Measurements from ENCODE around the gene B3GALT4.

Gene B3GALT4

DNA sequence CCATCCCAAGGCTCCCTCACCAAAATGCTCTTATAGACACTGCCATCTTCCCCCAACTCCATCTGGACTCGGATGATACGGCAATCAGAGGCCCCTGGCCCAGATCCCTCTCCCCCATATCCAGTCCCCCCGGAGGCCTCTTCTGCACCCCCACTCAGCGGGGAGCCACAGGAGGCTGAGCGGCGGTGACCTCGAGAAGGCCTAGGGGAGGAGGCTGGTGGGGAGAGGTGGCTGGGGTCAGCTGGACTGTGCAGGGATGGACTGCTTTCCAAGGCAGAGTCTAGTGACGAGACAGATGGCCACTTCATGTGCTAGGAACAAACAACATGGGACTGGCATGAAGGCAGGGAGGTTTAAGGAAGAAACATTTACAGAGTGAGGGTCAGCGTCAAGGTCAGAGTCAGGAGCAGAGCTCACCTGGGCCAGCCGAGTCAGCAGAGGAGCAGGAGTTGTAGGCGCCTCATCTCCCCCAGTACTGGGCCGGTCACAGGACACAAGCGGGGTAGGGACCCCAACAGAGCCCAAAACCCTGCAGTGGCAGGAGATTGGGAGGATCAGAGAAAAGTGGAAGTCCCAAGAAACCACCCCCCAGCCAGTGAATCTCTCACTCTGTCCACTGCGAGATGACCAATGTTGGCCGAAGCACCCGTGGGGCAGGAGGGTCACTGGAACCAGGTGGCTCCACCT is 16.2 kb downstream of the B3GALT4 start:
- DNase-seq (ENCODE audit: low read depth) = no peak

DNA sequence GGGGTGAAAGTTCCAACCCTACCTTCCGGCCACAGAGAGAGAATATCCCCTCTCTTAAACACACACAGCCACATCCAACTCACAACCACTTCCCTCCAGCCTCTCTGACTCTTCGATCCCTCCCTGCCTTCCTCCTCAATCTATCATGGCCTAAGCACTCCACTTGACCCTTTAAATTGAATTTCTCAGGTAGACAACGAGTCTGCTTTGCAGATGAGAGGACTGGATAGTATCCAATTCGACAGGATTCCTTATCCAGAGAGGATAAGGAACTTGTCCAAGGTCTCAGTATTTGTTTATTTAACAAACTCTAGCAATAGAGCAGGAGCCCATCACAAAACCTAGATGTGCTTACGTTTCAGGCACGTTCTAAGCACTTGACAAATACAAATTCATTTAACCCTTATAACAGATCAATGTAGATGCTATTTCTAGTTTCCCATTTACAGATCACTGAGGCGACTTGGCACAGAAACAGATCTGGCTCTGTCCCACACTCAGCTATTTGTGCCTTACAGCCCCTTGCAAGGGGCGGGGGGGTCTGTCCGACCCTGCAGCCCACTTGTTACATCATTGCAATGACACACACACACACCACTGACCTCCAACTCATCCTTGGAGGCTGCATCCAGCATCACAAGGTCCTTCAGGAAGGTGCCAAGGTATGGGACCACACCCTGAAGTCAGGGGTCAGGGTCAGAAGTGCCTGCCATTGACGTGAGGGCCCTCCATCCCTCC is 17.3 kb downstream of the B3GALT4 start:
- DNase-seq (ENCODE audit: low read depth) = no peak

DNA sequence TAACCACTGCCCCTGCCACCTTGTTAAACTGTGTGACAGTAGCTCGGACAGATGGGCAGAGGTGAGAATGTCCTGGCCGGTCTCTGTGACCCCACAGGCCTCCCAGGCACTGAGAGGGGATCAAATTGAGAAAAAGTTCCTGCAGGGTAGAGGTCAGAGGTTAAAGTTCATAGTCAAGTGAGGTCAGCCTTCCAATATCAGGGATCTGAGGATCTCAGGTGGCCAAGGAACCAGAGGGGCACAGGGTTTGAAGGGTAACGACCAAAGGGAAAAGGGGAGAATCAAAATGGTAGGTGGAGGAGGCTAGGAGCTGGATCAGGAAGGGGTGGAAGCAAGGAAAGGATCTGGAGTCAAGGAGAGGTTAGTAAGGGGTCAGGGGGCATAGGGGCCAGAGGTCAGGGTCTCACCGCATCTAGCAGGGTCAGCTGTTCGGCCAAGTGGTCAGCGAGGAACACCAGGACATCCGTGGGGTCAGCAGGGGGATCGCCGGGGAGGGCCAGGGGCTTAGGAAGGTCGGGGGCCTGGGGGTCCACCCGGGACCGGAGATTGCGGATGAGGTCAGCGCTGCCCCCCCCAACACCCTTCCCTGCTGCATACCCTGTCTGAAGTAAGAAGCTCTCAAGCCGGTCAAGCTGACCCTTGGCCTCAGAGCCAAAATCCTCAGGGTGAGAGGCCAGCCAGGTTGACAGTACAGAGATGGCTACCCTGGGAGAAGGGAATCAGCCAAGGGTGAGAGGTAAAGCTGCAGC is 18.9 kb downstream of the B3GALT4 start:
- no peak for DNase-seq (ENCODE audit: low read depth)

DNA sequence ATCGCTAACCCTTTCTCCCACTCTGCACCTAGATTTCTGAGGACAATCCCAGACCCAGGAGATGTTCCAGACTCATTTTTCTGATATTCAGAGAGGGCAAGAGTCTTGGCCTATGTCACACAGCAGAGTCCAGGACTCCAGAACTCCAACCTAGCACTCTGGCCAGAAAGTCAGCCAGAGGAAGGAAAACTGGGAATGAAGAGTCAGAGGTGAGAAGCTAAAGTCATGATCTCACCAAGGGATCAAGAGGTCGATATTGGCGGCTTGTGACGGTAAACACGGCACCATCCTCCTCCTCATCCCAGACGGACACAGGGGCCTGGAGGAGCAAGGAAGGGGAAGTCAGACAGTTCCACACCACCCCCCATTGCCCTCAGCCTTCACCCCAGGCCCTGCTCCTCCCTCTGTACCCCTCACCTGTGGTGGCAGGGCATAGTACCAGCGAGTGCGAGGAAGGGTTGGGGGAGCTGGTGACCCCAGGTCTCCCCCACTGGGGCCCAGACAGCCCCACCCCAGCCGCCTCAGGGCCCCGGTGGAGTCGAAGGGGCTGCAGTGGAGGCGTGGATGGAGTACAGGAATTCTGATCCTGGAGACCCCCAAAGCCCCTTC is 20.0 kb downstream of the B3GALT4 start:
- DNase-seq (ENCODE audit: low read depth) = no peak

DNA sequence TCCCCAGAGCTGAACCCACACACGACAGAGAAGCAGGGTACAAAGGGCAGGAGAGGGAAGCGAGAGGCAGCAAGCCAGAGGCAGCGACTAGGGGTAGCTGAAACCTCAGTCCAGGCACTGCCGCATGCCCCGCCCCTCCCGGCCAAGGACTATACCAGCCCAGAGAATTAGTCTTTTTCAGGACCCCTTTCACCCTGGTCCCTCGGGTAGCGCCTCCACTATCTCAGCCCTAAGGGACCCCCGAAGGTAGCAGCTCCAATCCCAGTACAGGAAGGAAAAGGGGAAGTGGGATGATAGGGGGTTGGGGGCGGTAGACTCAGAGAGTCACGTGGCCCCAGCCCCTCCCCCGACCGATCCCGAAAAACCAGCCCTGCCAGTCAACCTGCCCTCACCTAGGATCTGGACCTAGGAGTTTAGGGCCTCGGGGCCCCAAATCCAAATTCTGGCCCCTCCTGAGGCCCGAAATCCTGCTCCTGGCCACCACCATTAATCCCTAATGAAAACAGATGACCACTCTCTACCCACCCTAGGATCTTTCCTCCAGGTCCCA is 20.6 kb downstream of the B3GALT4 start:
- no peak for DNase-seq (ENCODE audit: low read depth)

DNA sequence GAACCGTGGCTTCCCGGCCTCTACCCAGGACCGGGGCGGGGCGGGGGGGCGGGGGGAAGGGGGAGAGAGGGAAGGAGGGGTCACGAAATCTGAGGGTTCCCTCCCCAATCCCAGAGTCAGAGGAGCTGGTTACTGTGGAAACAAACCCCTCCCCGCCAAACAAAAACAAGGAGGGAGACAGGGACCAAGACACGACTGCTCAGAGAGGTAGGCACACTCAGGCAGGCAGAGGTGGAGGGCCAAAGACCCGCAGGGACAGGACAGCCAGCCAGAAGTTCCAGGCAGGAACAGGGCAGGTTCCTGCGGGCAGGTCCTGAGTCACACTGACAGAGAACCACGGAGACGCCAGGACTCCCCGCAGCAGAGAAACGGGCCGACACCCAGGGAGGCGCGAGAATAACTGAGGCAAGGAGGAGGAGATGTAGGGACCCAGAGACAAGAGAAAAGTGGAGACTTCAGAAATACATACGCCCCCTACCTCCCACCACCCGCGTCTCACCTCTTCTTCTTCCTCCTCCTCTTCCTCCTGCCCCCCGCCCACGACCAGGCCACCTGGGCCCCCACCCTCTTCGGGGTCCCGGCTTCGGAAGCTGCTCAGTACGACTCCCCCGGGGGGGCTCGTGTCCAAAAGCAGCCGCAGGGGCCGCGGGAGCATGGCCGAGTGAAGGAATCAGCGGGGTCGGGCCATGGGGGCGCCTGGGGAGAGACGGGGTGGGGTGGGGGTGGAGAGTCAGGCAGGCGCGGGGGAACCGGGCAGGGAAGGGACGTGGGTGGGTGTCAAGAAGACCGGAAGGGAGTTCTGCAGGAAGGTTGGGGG is 21.2 kb downstream of the B3GALT4 start:
- peak; percentile 61 for DNase-seq (ENCODE audit: low read depth)

DNA sequence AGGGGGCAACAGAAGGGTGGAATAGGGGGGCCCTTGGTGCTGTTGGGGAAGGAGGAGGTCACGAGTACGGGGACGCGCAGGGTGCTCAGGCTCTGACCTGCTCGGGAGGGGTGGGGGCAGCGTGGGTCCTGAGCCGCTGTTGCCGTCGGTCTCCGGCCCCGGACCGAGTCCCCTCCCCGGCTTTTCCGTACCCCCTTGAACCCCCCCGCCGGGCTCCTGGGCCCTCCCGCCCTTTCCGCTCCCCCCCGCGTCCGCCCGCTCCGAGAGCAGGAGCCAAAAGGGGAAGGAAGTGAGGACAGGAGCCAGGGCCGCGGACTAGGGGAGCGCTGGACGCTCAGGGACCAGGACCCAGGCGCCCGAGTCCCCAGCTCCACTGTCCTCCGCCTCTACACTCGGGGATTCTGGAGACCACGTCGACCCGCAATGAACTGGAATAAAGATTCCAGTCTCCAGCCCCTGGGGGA is 21.9 kb downstream of the B3GALT4 start, which contains the start of gene RGL2:
Gene RGL2, minus strand, starts transcription at position 170 of the 464 bp plus-strand sequence. CDS start 332 bp downstream, outside the sequence.
- peak; percentile 56 for DNase-seq (ENCODE audit: low read depth)

DNA sequence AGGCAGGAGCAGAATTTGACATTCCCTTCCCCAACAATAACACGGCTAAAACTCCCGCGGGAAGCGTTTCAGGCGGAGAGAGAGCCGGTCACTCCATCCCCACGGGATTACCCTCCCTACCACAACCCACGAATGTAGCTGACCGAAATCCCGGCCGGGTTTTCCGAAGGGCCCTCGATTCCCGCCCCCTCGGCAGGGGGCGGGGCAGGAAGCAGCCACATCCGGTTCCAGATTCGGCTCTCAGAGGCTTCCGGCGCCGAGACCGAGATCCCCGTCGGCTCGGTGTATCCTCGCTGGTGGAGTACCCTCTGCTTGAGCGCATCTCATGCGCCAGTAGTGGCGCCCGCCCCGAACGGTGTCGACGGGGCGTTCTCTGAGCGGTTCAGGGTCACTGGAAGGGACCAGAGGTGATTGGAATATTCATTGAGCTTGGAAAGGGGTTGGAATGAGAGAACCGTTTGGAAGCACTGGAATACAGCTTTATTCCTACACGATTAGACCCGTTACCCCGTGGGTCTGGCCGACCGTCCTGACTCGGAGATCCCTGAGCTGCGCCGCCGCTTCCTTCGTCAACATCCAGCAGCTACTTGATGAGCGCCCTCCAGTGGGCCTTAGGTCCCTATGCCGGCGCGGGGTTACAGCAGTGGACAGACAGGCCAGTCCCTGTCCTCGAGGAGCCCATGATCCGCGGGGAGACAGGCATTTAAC is 22.5 kb downstream of the B3GALT4 start:
- peak; percentile 90 for DNase-seq (ENCODE audit: low read depth)

DNA sequence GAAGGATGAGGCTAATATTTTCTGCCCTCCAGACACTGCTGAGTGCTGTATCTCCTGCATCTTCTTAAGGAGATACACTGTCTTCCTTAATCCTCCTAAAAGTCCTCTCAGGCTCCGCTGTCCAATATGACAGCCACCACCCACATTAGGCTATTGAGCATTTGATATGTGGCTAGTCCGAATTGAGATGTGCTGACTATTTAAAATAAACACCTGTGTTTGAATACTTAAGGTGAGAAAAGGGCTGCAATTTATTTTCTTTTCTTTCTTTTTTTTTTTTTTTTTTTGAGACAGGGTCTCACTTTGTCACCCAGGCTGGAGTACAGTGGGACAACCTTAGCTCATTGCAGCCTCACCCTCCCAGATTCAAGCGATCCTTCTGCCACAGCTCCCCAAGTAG is 25.0 kb downstream of the B3GALT4 start:
- no peak for DNase-seq (ENCODE audit: low read depth)

DNA sequence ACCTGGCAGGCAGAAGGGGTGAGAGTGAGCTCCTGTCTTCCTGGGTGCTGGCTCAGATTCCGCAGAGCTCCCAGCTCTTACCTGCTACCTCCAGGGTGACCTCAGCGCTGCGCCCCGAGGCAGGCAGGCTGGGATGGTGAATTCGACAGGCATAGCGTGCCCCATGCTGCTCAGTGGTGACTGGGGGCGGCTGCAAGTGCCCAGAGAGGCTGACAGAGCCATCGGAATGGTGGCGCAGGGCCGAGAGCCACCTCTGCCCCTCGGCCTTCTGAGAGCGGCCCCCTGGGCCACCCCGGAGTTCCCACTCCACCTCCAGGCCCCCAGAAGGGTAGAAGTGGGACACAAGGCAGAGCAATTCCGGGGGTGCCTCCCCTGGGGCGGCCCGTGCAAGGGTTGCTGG is 27.3 kb downstream of the B3GALT4 start:
- DNase-seq (ENCODE audit: low read depth) = no peak

DNA sequence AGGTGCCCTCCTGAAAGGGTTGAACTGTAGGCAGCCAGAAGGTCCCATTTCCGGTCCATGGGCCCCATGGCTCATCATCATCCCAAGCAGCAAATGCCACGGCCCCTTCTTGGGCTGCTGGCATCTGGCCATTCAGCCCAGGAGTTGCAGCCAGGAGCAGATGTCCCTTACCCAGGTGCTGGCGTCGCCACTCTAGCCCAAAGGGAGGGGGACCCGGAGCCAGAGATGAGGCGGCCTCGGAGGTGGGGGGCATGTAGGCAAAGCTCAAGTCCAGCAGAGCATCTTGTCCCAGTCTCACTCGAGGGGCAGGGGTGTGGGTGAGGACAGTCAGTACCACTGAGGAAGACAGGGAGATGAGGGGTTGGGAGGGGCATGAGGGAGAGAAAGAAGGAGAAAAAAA is 28.1 kb downstream of the B3GALT4 start:
- no peak for DNase-seq (ENCODE audit: low read depth)

DNA sequence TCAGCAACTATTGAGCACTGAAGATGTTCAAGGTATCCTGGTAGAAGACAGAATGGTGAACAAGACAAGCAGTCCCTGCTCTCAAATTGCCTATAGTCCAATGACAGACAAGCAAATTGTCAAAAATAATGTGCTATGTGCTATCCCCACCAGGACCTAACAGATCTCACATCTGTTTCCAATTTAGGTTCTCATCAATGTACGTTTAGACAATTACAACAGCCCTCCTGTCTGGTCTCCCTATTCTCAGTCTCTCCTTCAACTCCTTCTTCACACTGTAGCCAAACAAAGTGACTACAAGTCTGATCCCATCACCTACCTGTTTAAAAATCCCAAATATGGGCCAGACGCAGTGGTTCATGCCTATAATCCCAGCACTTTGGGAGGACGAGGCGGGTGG is 29.4 kb downstream of the B3GALT4 start:
- DNase-seq (ENCODE audit: low read depth) = no peak

DNA sequence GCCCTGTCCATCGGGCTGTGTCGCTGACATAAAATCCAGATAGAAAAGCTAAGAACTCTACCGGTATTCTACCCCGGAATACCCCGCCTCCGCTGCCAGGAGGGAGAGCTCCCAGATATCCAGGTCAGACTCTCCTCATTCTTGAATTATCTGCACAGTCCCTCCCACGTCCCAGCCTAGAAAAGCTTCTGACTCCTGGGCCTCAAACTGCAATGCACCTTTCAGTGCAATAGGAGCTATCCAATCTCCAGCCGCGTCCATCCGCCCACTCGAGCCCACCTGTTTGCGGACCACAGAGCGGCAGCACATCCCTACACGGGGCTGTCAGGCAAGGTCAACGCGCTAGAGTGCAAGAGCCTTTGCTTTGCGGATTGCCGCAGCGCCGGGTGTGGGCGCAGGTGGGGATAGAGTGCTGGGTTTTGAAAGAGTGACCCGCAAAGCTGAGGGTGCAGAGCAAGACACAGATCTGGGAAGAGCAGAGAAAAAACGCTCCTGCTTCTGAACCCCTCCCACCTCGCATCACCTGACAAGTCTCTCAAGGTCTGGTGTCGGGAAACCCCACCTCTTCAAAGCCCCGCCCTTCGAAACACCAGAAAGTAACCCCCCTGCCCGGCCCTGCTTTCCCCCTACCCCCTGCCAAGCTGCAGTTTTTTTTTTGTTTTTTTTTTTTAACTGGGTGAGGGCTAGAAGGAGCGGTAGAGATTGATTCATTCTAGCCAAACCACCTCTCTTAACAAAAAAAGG is 35.6 kb downstream of the B3GALT4 start:
- peak; percentile 89 for DNase-seq (ENCODE audit: low read depth)

DNA sequence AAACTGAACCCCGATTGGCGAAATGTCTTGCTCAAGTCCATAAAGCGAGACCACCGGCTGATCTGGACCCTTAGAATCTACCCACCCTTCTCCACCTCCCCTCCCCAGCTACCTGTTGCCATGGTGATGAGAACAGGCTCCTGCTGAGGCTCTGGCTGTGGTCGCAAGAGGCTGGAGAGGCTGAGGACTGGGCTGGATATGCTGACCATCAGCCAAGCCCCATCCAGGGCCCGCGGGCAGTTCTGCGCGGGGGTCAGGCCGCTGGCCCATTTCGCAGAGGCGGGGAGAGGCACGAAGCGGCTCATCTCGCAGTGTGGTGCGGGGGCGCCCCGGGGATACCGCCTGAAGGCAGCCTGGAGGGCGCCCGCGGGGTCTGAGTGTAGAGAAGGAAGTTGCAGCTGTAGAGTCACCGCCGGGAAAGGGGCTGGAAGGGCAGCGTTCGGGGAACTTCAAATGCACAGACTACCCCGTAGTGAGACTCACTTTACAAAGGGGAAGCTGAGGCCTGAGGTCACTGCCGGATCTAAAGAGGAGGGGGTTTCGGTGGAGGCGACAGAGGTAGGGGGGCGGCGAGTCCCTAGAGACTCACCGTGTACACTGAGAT is 36.3 kb downstream of the B3GALT4 start:
- DNase-seq (ENCODE audit: low read depth) = no peak

DNA sequence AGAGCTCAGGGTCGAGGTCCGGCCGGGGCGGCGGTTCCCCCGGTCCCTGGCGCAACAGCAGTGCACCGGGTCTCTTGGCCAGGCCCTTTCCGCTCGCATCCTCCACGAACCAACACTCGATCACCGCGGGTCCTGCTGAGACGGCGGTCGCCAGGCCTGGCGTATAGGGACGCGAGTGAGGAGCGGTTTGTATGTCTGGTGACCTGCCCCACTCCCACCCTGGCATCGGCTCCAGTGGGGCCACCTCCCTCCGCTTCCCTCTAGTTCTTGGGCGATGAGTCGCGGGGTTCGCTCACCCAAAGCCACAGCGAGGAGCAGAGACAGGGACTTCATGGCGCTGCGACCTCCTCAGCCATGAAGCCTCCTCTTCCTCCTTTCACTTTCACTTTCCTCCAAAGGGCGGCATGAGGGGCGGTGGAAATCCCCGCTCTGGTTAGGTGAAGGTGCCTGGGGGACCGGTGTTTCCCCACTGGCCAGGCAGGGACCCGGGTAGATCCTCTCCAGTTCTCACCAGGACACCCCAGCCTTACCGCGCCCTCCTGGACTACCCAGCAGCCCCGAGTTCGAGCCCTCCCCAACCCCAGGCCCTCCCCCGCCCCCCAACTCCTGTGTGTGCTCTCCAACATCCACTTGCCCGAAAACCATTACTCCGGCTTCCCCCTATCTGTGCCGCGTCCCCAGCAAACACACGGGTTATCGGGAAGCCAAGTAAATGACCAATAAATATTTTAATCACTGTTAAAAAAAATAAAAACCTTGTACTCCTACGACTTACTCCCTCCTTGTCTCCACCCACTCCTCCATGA is 37.0 kb downstream of the B3GALT4 start, which contains the start of gene TAPBP:
Gene TAPBP, minus strand, starts transcription at position 370 of the 806 bp plus-strand sequence. Its CDS starts 37 bp downstream, at position 333.
- DNase-seq (ENCODE audit: low read depth) = peak; percentile 82

DNA sequence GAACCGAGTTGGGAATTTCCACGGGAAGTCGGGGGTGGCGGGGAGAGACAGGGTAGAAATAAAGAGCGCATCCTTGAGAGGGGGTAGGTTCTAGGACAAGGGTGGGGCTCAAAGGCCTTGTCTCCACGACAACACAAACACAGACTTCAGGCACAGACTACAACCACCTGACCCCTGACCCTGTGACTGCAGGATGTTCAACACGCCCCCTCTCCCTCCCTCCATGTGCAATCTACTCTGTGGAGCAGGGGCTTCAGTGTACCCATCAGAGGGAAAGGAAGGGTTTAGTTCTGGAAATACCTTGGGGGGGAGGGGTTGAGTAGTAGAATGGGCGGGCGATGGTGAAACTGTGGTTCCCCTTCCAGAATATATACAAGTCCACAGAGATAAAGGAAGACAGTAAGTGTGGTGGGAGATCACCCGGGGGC is 37.6 kb downstream of the B3GALT4 start:
- peak; percentile 78 for DNase-seq (ENCODE audit: low read depth)

DNA sequence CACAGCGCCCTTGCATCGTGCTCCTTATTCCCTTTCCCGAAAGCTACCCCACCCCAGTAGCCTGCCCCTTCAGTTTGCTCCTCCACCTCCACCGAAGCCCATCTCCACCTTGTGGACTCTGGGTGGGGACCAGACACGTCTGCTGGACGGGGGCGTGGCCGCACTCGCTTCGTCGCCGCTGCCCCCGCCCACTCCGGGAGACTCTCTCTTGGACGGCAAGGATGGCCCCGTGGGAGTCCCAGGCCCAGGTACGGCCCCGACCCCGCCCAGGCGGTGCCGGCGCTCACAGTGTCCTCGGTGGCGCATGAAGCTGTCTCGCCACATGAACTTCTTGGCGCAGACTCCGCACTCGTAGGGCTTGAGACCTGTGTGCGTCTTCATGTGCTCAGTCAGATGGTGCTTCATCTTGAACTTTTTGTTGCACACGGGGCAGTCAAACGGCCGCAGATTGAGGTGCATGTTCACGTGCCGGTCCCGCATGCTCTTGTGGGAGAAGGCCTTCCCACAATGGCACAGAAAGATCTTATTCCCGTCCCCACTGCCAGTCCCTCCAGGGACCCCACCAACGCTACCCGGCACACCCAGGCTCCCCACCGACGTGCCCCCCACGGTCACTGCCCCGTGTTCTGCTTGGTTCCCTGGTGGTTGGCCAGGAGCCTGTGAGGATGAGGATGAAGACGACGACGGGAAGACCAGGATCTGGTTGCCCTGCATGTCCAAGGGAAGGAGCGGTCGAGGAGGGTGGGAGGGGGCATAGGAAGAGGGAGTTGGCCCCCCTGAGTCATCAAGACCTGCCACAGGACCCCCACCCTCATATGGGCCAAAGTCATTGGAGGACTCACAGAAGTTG is 38.2 kb downstream of the B3GALT4 start:
- no peak for DNase-seq (ENCODE audit: low read depth)
